ENCODE data around the gene QKI.
A peak's percentile ranks its signal among the peaks of the same experiment; 100 is the strongest.

Gene QKI

DNA sequence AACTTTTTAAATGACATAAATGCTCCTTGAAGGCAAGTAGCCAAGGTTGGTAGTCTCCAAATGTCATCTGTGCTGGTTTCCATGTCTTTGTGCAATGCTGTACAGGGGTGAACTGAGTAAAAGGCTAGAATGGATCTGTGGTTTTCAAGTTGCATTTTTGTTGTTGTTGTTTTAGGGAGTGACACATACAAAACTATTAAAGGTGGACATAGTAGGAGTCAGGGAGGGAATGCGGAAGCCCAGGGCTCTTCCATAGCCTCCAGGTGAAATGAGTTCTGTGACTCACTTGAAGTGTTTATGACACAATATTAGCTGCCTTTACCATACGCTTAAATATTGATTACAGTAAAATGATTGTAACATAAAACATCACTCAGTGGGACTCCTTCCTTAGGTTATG lies 22.5 kb upstream of the QKI start:
- DNase-seq (ENCODE audit: low read depth in 2 of 2): no peak

DNA sequence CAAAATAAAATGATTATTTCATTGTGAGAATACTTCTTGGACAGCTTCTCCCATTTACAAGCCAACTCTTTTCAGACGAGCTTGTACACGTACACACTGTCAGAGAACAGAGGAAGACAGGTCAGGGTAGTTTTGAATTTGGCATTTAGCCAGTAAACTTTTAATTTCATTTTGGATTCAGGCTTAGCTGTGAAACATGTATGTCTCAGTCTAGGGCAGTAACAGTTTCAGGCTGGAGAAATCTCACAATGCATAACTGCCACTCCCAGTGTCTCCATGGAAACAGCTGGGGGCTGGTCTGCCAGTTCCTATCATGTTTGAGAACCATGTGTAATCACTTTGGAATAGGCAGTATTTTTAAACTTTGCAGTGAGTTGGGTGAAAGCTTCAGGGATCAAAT lies 22.0 kb upstream of the QKI start:
- no peak for DNase-seq (ENCODE audit: low read depth in 2 of 2)

DNA sequence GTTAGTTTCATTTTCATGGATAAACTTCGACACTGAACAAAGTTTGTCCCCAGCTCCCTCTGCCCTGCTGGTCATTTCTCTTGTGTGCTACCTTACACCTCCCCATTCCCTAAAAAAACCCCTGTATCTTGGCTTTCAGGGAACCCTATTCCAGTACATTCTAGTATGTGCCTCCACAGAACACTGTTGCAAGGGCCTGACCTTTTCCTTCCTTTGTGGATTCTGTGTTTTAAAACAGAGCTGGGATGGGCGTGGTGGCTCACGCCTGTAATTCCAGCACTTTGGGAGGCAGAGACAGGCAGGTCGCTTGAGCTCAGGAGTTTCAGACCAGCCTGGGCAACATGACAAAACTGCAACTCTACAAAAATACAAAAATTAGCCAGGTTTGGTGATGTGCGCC lies 20.6 kb upstream of the QKI start:
- no peak for DNase-seq (ENCODE audit: low read depth in 2 of 2)

DNA sequence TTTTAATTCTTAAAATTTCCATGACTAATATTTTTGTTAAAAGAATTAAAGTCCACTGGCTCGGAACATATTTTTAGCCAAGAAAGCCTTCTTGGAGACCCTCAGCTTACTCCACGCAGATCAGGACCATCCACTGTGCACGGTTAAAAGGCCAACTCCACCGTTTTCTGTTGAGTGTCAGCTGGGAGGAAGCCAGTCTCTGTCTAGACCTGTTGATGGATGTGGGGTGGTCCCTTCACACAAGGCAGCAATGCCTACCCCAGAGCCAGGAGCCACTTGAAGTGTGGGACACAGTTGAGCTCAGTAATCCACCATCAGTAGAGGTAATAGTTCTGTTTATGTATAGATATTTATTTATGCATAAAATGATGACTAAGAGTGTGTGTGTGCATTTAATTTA lies 19.9 kb upstream of the QKI start:
- no peak for DNase-seq (ENCODE audit: low read depth in 2 of 2)

DNA sequence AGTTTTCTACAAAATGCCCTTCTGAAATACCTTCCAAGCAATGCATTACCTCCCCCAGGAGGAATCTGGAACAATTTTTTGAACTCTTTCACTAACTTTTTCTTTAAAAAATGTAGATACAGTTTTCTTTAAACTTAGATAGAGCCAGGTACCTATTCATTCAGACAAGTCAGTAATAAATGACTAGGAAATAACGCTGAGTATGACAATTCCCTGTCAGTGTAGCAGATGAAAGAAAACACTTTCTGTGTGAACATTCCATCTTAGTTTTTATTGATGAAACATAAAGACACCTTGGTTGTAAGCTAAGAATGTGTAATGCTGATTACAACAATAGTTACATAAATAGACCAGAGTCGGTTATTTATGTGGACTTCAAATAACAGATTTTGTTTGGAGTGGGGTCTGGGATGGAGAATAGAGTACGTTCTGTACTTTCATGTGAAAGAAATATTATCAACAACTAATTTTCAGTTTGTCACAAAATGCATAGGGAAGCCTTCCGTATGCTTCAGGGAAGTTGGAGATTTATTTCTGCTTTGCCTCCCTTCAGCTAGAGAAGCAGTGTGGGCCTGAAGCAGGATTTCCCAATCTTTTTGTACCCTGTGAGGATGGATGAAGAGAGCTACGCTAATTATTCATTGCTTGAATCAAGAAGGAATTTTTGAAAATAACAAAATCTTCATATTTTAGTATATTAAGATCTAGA lies 19.2 kb upstream of the QKI start:
- no peak for DNase-seq (ENCODE audit: low read depth in 2 of 2)

DNA sequence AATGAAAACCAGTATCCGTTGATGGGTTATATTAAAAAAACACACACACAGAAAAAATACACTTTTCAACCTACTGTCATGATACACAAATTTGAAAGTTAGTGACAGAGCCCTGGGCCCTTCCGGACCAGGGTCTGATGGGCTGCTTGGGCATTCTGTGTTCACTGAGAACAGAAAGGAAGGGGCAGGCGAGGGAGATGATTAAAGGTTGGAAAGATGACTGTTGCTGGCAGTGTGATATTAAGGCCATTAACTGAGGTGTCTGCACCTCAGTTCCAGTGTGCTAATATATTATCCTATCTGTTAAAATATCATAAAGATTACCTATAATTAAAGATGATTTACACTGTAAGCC lies 18.7 kb upstream of the QKI start:
- no peak for DNase-seq (ENCODE audit: low read depth in 2 of 2)

DNA sequence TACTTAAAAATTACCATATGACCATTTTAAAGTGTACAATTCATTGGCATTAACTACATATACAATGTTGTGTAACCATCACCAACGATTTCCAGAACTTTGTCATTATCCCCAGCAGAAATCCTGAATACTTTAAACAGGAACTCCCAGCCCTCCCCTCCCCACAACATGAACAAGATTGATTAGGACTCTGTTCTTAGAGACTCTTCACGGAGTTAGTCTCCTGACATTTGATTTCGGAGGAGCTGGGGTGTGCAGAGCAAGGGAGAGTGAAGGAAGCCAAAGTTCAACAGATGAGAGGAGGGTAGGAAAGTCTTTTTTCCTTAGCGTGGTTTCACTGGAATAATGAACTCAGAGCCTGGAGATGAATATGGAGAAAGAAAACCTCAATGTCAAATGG lies 17.2 kb upstream of the QKI start:
- DNase-seq (ENCODE audit: low read depth in 2 of 2): no peak

DNA sequence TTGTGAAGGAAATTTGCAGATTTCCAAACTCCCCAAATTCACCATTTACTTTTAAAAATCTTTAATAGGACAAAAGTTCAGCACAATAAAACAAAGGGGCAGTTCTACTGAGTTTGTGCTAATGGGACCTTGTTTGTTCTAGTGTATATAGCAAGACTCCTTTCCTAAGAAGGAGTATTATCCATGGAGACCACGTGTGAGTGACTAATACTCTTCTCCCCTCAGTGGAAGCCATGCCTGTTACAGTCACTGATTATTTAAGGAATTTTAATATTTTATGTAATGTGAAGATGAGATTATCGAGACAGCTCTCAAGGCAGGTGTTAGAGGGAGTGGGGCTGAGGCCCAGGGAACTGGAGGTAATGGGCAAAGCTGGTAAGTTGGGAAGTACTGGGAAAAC lies 16.4 kb upstream of the QKI start:
- no peak for DNase-seq (ENCODE audit: low read depth in 2 of 2)

DNA sequence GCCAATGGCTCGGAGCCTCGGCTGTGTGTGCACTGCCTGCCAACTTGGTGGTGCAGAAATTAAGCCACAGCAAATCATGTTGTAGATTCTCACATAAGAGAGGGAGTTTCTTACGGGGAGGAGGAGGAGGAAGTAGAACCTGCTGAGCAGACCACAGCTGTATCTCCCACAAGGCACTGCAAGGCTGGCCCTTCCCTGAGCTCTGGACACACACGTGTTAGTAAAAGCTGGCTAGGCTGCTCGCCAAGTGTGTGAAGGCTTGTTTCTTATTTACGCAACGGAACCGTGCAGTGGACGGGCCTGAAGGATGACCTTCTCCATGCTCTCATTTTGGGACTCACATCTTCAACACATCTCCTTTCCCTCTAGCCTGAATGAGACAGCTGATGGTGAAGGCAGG lies 15.7 kb upstream of the QKI start:
- no peak for DNase-seq (ENCODE audit: low read depth in 2 of 2)

DNA sequence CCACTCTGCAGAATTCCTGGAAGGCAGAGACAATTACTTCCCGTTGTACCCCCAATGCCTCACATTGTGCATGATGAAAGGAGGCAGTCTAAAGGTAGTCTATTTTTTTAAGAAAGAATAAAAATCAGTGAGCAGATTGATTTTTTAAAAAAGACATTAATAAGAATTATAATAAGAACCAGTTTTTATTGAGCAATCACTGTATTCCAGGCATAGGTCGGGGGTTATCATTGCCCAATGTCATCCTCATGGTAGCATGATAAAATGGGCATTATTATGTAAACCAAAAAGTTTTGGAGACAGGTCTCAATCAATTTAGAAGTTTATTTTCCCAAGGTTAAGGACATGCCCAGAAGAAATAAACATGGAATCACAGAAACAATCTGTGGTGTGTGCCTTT lies 14.0 kb upstream of the QKI start:
- no peak for DNase-seq (ENCODE audit: low read depth in 2 of 2)

DNA sequence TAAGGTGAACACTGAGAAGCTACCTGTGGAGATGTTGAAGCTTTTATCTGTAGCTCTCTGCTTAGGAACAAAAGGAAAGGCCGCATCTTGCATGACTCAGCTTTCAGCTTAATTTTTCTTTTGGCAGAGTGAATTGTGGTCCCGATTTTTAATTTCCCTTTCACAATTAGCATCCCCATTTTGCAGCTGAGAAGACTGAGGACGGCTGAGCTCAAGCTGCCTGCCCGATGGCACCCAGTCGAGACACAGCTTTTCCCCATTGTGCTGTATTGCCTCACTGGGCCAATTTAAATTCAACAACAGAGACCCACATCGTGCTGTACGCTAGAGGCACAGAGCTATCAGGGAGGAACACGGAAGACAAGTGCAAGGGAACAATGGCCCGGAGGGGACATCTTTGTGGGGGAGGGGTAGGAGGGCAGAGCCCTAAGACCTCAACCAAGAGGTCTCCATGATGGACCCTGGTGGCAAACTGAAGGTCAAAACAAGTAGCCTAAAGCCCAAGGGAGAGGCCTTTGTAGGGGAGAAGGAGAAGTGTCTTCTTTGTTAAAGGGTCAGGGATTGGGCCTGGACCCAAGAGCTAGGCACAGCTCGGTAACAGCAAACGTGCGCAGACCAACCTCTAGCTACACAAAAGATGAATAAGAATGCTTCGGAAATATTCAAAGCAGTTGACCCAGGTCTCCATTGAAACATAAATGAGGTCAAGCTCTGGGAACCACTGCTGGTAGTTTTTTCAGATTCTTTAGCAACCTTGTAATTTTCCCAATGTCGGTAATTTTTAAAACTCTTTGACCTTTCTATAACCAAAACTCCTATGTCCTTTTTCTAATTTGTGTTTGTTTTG lies 13.3 kb upstream of the QKI start:
- no peak for DNase-seq (ENCODE audit: low read depth in 2 of 2)

DNA sequence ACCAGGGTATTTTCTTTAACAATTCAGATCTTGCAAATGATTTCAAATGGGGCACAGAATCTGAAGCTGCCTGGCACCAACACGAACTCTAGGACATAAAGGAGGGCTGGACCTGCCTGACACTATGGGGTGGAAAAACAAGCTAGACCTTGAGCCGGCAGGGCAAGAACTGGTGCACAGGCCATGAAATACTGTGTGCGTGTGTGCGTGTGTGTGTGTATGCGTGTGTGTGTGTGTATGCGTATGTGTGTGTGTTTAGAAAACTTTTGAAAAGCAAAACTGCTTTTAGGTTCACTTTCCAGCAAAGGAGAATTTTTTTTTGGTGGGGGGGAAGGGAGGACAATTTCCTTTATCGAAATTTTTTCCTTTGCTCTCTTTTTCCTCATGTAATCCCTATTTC lies 11.9 kb upstream of the QKI start:
- no peak for DNase-seq (ENCODE audit: low read depth in 2 of 2)

DNA sequence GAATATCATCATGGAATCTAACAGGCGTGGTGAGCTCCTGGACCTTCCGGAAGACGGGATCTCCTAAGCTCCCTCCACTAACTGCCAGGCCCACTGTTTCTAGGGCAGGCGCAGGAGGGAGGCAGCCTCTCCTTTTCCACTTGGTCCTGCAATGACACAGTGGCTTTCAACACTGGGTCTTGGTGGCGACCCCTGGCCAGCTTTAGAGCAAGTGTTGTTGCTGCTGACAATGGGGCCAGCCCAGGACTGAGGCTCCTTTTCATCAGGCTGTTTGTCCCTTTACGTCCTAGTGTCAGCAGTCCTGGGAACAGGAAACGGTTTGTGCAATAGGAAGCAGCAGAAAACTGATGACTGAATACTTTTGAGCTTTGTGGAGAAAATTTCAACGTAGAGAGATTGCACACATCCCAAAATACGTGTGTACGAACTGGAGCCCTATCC lies 9.7 kb upstream of the QKI start:
- no peak for DNase-seq (ENCODE audit: low read depth in 2 of 2)

DNA sequence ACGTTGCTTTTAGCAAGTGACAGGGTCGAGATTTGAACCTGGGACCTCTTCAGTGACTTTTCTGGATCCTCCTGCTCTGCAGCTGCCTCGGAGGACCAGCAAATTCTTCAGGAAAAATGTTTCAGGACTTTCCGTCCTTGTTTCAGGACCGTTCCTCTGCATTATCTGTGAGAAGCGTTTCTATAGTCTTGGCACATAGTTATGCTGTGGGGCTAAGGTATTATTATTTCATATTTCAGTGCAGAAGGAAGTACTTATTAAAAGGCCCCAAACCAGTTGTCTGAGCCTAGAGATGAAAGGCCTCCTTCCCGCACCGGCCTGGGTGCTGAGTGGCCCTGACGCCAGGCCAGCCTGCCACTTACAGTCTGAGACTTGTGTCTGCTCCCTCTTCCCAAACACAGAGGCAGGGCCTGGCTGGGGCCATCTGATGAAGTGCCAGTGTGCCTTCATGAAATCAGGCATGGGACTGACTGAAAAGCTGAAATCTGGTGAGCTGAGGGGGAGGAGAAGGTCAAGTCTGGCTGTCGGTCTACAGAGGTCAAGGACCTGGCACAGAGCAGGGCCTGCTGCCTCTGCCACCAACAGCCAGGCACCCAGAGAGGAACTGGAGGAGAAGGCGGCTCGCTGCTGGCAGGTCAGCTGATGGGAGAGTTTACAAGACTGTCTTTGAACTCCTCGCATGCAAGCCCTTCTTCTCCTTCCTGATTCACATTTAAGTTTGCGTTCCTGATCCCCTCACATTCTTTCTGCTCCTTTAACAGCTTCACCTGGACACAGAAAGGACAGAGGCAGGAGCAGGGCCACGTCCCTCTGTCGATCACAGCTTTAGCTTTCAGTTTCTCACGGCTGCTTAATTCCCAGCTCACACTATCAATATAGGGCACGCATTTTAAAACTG lies 8.9 kb upstream of the QKI start:
- no peak for DNase-seq (ENCODE audit: low read depth in 2 of 2)

DNA sequence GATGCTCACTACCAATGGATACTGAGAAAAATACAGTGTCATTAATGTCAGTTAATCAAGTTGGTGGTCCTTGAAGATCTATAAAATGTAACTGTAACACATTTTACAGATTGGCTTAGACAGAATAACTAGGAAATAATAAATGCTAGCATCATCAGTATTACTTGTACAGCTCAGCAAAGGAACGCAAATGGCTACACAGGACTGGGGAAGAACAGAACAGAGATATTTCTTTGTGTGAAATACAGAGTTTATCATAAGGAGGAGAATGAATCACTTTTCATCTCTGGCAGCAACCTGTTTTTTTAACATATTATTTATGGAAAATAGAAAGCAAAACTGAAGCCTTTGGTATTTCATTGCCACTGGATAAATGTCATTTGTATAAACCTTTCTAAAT lies 8.2 kb upstream of the QKI start:
- DNase-seq (ENCODE audit: low read depth in 2 of 2): no peak

DNA sequence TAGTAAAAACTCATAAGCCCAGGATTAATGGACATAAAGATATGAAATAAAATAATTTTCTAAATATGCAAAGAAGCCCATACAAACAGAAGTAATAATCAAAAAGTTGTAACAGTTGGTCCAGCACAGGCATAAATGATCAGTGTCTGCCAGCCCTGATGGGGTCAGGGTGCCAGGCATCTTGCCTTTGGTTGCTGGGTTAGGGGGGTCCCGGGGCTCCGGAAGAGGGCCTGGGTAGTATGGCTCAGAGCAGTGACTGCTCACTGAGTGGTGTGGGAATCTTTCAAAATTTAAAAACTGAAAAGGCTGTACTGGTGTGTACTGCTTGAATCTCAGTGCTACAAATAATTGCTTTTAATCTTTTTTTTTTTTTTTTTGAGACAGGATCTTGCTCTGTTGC lies 7.7 kb upstream of the QKI start:
- DNase-seq (ENCODE audit: low read depth in 2 of 2): no peak

DNA sequence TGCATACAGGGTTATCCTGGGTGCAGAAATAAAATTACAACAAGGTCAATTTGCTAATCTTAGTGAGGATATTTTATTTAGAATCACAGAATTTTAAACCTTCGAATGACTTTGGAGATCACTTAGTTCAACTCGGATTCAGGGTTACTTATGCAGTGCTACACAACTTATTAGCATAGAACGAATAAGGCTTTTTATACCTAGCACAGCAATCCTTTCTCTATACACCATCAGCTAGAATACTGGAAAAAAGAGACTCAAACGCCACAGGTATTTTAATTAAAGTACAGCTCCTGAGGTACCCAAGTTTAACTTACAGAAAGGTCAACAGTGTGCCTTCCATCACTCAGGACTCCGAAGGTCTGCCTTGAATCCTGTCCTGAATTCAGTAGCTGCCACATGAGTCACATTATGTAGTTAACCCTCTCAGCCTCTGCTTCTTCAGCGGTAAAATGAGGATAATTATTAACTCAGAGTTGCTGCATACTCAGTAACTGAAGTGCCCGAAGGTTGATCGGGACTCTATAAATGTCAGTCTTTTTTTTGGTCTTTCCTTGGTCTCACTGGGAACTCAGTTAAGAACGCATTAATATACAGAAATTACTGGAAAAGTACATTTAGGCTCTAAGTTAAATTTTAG lies 6.0 kb upstream of the QKI start:
- no peak for DNase-seq (ENCODE audit: low read depth in 2 of 2)

DNA sequence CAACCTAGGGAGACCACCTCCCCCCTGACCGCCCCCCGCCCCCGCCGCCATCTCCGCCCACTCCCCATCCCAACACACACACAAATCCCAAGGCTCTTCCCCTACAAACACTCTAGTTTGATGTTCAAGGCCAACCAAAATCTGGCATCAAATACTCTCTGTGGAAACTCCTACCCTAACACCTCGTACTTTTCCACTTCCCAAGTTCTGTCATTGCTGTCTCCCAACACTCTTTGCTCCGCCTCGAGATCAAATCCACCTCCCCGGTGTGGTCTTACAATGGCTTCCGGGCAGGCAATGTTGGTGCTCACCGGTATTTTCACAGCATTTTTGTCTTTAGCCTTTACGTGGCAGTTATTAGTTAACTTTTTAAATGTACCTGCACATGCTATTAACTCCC lies 4.8 kb upstream of the QKI start:
- DNase-seq (ENCODE audit: low read depth in 2 of 2): no peak

DNA sequence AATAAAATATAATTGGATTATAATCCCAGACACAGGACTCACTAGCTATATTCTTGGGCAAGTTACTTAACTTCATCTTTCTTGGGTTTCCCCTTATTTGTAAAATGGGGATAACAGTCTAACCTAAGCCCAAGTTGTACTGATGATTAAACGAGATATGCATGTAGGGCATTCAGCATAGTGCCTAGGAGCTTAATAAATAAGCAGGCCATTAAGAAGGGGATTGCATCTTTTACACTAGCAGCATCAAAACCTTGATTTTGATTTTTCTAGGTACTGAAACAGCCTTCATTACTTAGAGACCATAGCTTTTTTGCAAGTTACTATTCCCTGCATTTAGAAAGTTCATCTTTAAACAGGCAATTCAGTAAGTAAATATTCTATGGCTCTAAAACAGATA lies 2.2 kb upstream of the QKI start:
- no peak for DNase-seq (ENCODE audit: low read depth in 2 of 2)

DNA sequence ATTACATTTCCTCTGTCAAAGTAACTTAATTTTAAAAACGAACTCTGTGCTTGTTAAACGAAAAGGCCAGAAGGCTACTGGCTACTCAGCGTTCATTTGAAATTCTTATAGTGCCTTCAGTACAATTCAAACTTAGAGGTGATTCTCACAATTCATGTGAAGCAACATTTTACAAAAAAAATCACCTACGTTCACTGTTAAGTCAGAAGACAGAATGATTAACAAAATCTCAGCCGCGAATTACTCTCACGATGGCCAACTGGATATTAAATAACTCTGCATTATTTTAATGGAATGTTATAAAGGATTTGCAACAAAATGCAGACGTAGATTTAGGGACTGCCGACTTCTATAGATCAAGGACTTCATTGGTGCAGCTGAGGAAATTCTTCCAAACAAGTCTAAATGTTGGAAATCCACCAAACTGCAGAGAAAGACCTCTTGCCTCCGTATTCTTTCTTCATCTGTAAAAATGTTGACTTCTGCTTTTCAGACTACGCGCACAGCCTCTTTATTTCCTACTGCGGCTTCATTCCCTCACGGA lies 1.6 kb upstream of the QKI start:
- DNase-seq (ENCODE audit: low read depth in 2 of 2): no peak

DNA sequence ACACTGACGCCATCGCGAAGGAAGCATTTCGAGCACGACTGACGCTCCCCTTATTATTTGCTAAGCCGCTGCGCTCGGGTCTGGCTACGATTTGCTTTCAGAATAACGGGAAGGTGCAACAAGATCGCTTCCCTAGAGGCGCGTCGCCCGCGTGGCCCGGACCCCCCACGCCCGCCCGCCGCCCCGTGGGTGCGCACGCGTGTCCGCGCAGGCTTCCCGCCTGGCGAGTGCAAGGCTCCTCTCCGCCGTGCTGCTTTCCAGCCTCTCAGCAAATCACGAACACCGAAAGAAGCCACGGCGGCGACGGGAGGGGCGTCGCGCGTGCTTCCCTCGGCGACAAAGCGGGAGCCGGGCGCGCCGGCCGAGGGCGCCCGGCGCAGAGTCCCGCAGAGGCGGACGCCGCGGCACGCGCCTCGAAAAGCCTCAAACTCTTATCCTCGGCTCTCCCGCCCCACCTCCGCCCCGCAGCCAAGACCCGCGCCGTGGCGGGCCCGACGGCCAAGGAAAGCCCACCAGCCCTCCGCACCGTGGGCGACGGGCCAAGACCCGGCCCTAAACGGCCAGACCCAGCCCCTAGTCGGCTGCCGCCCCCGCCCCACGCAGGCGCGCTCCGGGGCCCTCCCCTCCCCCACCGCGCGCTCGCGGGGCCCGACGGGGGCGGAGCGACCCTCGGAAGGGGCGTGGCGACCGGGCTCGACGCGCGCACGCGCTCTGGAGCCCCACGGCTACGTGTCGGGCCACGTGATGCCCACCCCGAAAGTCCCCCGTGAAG lies 987 bp upstream of the QKI start:
- DNase-seq (ENCODE audit: low read depth in 2 of 2): peak; percentile 83 to 84
